Neural progenitor cell (in vitro differentiated cells): ENCODE data around the gene FBXO34. TPM values are rescaled to one million over a fixed set of nuclear protein-coding genes. Genes with fewer than 3 reads are reported as not detected.

Experiments
- DNase-seq: peaks from one replicate; pipeline ENCODE4 v3.0.0-alpha.2; 2016; ENCODE audit warnings: low spot score
- H2AFZ ChIP-seq: fragments of 200-600 bp; sonication (generic); replicated peaks from 2 replicates; pipeline ENCODE4 v1.6.1; 2016; ENCODE audit warnings: antibody characterized with exemption
- H3F3A ChIP-seq: fragments of 200-600 bp; sonication (generic); 2 replicates; pipeline ENCODE4 v1.6.1; 2016; ENCODE audit warnings: antibody characterized with exemption, low read depth
- H3K27ac ChIP-seq: fragments of 200-600 bp; sonication (generic); 2 replicates; pipeline ENCODE4 v1.5.1; 2016; ENCODE audit warnings: mild to moderate bottlenecking
- H3K27me3 ChIP-seq: fragments of 200-600 bp; sonication (generic); 2 replicates; pipeline ENCODE4 v1.6.1; 2016; ENCODE audit warnings: mild to moderate bottlenecking, moderate library complexity
- H3K36me3 ChIP-seq: fragments of 200-600 bp; sonication (generic); 2 replicates; pipeline ENCODE4 v1.5.1; 2016
- H3K4me1 ChIP-seq: fragments of 200-600 bp; sonication (generic); 2 replicates; pipeline ENCODE4 v1.6.1; 2016; ENCODE audit warnings: mixed run types
- H3K4me2 ChIP-seq: fragments of 200-600 bp; sonication (generic); 2 replicates; pipeline ENCODE4 v1.6.1; 2016
- H3K4me3 ChIP-seq: fragments of 200-600 bp; sonication (generic); 2 replicates; pipeline ENCODE4 v1.5.1; 2016
- H3K79me2 ChIP-seq: fragments of 200-600 bp; sonication (generic); 2 replicates; pipeline ENCODE4 v1.6.1; 2016; ENCODE audit warnings: low read depth
- H3K9ac ChIP-seq: fragments of 200-600 bp; sonication (generic); 2 replicates; pipeline ENCODE4 v1.6.1; 2016
- H3K9me3 ChIP-seq: fragments of 200-600 bp; sonication (generic); 2 replicates; pipeline ENCODE4 v1.5.1; 2016; ENCODE audit warnings: low read depth
- H4K20me1 ChIP-seq: fragments of 200-600 bp; sonication (generic); 2 replicates; pipeline ENCODE4 v1.6.1; 2016; ENCODE audit warnings: low read depth
- H3K27ac Mint-ChIP-seq: 3 replicates; pipeline ENCODE4 v1.8.0; 2021; ENCODE audit warnings: mixed read lengths
- H3K27me3 Mint-ChIP-seq: 2 replicates; pipeline ENCODE4 v1.8.0; 2022; ENCODE audit warnings: low read depth, mild to moderate bottlenecking, inconsistent platforms, moderate library complexity, mixed read lengths; ENCODE audit not compliant: insufficient read depth
- H3K36me3 Mint-ChIP-seq: 3 replicates; pipeline ENCODE4 v1.8.0; 2021; ENCODE audit warnings: mixed read lengths
- H3K4me1 Mint-ChIP-seq: 3 replicates; pipeline ENCODE4 v1.8.0; 2021; ENCODE audit warnings: mixed read lengths
- H3K4me3 Mint-ChIP-seq: 3 replicates; pipeline ENCODE4 v1.8.0; 2021; ENCODE audit warnings: mild to moderate bottlenecking, moderate library complexity, mixed read lengths
- H3K9me3 Mint-ChIP-seq: 3 replicates; pipeline ENCODE4 v1.8.0; 2020; ENCODE audit warnings: mixed read lengths
- CTCF ChIP-seq: fragments of 200-600 bp; sonication (generic); IDR thresholded peaks from 2 replicates; pipeline ENCODE4 v1.5.1; 2017; ENCODE audit warnings: antibody characterized with exemption, mild to moderate bottlenecking
- EZH2 ChIP-seq: fragments of 200-600 bp; sonication (generic); IDR thresholded peaks from 2 replicates; pipeline ENCODE4 v1.6.1; 2017; ENCODE audit warnings: antibody characterized with exemption, mild to moderate bottlenecking, moderate library complexity
- EZH2phosphoT487 ChIP-seq: fragments of 200-600 bp; sonication (generic); IDR thresholded peaks from 2 replicates; pipeline ENCODE4 v1.6.1; 2017; ENCODE audit warnings: antibody characterized with exemption
- total RNA-seq: library from RNA; depleted of rRNA; stranded (reverse); fragments of >200 nt; gene quantifications from 2 replicates; pipeline ENCODE4 v1.2.3, GENCODE V29; 2015; ENCODE audit warnings: low replicate concordance

FBXO34 gene
- total RNA-seq, 1 donor from 2014 or later, result 23.2 TPM

- no peaks in the 10 kb centered on the region for H3K79me2 ChIP-seq
- no peak overlapping the region for H3K4me3 ChIP-seq
- no peaks in the 10 kb centered on the region for H3K36me3 ChIP-seq
- Mint-ChIP-seq H3K27ac (no peak overlapping the region), H3K4me1 (no peaks in the 10 kb centered on the region), H3K36me3 (peaks cover 3% of the 10 kb centered on the region), H3K27me3 (no peaks in the 10 kb centered on the region), H3K9me3 (no peaks in the 10 kb centered on the region), H3K4me3 (no peak overlapping the region)
- DNase-seq, result no peak
- no peak overlapping the region for H3K9ac ChIP-seq
- H2AFZ ChIP-seq, result no peak overlapping the region
- no peak overlapping the region for H3K27ac ChIP-seq
- H4K20me1 ChIP-seq, result no peaks in the 10 kb centered on the region
- H3F3A ChIP-seq, result peaks cover 9% of the 10 kb centered on the region
- no peak overlapping the region for H3K4me2 ChIP-seq
- H3K9me3 ChIP-seq, result no peaks in the 10 kb centered on the region
- H3K27me3 ChIP-seq, result no peaks in the 10 kb centered on the region
- H3K4me1 ChIP-seq, result no peaks in the 10 kb centered on the region
- TF ChIP-seq CTCF (no peak), EZH2phosphoT487 (no peak), EZH2 (no peak)
Measured at GRCh38 chr14:55356913-55357312, 85.7 kb downstream of the FBXO34 start.

GRCh38 chr14:55359307-55359706 lies 88.1 kb downstream of the FBXO34 start:
- H3K9me3 ChIP-seq, result no peaks in the 10 kb centered on the region
- Mint-ChIP-seq H3K4me3 (no peak overlapping the region), H3K9me3 (no peaks in the 10 kb centered on the region), H3K36me3 (peaks cover 7% of the 10 kb centered on the region), H3K27ac (peak overlapping the region; percentile 17), H3K27me3 (peaks cover 3% of the 10 kb centered on the region), H3K4me1 (no peaks in the 10 kb centered on the region)
- no peaks in the 10 kb centered on the region for H4K20me1 ChIP-seq
- no peak overlapping the region for H3K4me3 ChIP-seq
- H3K4me2 ChIP-seq, result no peak overlapping the region
- H3K27ac ChIP-seq, result no peak overlapping the region
- H3F3A ChIP-seq, result peaks cover under 1% of the 10 kb centered on the region
- H3K36me3 ChIP-seq, result no peaks in the 10 kb centered on the region
- no peaks in the 10 kb centered on the region for H3K79me2 ChIP-seq
- no peak overlapping the region for H3K9ac ChIP-seq
- H3K4me1 ChIP-seq, result no peaks in the 10 kb centered on the region
- no peak for DNase-seq
- H3K27me3 ChIP-seq, result no peaks in the 10 kb centered on the region
- no peak overlapping the region for H2AFZ ChIP-seq
- TF ChIP-seq EZH2phosphoT487, result no peak
- TF ChIP-seq EZH2, result no peak
- TF ChIP-seq CTCF, result no peak

GRCh38 chr14:55361190-55361589 lies 90.0 kb downstream of the FBXO34 start:
- H3K27me3 Mint-ChIP-seq, result peaks cover 3% of the 10 kb centered on the region
- TF ChIP-seq CTCF, result no peak
- no peak for TF ChIP-seq EZH2phosphoT487
- no peak for TF ChIP-seq EZH2
- DNase-seq, result no peak
- Histone ChIP-seq H3K4me2 (no peak overlapping the region), H3K4me3 (no peak overlapping the region), H3K79me2 (no peaks in the 10 kb centered on the region), H3K4me1 (no peaks in the 10 kb centered on the region), H3K9ac (no peak overlapping the region), H2AFZ (no peak overlapping the region), H3K27me3 (no peaks in the 10 kb centered on the region), H3K27ac (no peak overlapping the region), H4K20me1 (no peaks in the 10 kb centered on the region), H3F3A (no peaks in the 10 kb centered on the region), H3K36me3 (no peaks in the 10 kb centered on the region), H3K9me3 (no peaks in the 10 kb centered on the region)
- H3K9me3 Mint-ChIP-seq, result no peaks in the 10 kb centered on the region
- H3K36me3 Mint-ChIP-seq, result peaks cover 12% of the 10 kb centered on the region
- H3K27ac Mint-ChIP-seq, result no peak overlapping the region
- no peak overlapping the region for H3K4me3 Mint-ChIP-seq
- no peaks in the 10 kb centered on the region for H3K4me1 Mint-ChIP-seq
